SK-N-SH treated with all-trans-retinoic acid at 6 μM for 48 hours (cell line): ENCODE measurements around the gene SGK2.

Experiments used
- TOX ChIP-seq: fragments of 250-450 bp; sonication (Bioruptor Pico); IDR thresholded peaks from 2 replicates; pipeline ENCODE4 v1.8.0; 2021; ENCODE audit warnings: mild to moderate bottlenecking, moderate library complexity, borderline replicate concordance
- TF ChIP-seq, protein P1 (sequence below): fragments of 250-450 bp; sonication (Bioruptor Pico); IDR thresholded peaks from 2 replicates; pipeline ENCODE4 v1.5.0; 2020; ENCODE audit warnings: mild to moderate bottlenecking, moderate library complexity

DNA sequence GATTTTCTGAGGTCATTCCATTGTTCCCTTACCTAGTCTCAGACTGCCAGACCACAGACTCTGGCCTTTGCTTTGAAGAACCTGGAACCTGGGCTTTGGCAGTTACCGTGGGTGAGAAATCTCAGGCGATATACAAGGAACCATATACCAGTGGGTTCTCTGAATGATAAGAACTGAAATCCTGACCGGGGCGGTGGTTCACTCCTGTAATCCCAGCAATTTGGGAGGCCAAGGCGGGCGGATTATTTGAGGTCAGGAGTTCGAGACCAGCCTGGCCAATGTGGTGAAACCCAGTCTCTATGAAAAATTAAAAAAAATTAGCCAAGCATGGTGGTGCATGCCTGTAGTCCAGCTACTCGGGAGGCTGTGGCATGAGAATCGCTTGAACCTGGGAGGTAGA lies 14.3 kb upstream of the SGK2 start:
- TF ChIP-seq TOX (CRISPR knock-in tag), result no peak
- TF ChIP-seq, protein P1, sequence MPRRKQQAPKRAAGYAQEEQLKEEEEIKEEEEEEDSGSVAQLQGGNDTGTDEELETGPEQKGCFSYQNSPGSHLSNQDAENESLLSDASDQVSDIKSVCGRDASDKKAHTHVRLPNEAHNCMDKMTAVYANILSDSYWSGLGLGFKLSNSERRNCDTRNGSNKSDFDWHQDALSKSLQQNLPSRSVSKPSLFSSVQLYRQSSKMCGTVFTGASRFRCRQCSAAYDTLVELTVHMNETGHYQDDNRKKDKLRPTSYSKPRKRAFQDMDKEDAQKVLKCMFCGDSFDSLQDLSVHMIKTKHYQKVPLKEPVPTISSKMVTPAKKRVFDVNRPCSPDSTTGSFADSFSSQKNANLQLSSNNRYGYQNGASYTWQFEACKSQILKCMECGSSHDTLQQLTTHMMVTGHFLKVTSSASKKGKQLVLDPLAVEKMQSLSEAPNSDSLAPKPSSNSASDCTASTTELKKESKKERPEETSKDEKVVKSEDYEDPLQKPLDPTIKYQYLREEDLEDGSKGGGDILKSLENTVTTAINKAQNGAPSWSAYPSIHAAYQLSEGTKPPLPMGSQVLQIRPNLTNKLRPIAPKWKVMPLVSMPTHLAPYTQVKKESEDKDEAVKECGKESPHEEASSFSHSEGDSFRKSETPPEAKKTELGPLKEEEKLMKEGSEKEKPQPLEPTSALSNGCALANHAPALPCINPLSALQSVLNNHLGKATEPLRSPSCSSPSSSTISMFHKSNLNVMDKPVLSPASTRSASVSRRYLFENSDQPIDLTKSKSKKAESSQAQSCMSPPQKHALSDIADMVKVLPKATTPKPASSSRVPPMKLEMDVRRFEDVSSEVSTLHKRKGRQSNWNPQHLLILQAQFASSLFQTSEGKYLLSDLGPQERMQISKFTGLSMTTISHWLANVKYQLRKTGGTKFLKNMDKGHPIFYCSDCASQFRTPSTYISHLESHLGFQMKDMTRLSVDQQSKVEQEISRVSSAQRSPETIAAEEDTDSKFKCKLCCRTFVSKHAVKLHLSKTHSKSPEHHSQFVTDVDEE (CRISPR knock-in tag), result no peak
